Muscle of back (tissue), 11 donors: ENCODE data around the gene SUSD6. TPM values are rescaled to one million over a fixed set of nuclear protein-coding genes. Genes with fewer than 3 reads are reported as not detected.

Experiments used
- DNase-seq, 3 donors: peaks; one replicate each; pipeline versions ENCODE4 v3.0.0 to v3.0.0-alpha.2; 2013
- polyA plus RNA-seq, 10 donors: library from polyadenylated mRNA; unstranded; fragments of 120-200 nt; gene quantifications; one replicate each; pipeline ENCODE4 v1.2.1, GENCODE V29; 2013; ENCODE audit not compliant: insufficient read length in 10 of 10

Gene SUSD6
- polyA plus RNA-seq, 10 donors = 15.2 to 20.8 (median 18.3) TPM

DNA sequence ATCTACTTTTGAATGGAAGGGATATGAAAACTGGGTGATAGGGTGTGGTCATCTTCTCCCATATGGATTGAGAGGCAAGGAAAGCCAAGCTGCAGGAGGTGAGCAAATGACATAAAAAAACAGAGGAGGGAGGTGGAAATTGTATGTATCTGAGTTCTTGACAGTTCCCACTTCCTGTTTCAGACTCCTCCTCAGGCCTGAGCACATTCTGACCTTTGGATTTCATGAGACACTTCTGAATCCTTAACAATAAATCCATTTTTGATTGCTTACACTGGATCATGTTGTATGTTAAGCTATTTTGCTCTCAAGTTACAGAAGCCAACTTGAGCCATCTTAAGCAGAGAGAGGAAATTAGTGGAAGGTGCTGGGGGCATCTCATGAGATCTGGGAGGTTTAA lies 143.9 kb downstream of the SUSD6 start:
- DNase-seq = no peak

DNA sequence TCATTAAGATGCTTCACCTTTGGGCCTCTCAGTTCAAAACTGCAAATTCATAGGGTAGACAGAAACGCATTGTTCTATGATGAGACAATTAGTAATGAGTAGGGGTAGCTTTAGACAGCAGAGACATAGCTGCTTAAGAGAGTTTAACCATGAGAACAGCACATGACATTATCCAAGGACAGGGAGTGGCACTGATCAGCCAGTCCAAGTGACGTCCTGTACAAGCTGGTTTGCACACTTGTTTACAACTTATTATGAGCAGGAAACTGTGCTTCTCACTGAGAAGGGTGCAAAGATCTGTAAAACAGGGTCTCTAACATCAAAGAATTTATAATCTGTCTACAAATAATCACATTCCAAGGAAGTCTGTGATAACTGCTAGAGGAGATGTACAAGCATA lies 144.4 kb downstream of the SUSD6 start:
- DNase-seq = no peak

DNA sequence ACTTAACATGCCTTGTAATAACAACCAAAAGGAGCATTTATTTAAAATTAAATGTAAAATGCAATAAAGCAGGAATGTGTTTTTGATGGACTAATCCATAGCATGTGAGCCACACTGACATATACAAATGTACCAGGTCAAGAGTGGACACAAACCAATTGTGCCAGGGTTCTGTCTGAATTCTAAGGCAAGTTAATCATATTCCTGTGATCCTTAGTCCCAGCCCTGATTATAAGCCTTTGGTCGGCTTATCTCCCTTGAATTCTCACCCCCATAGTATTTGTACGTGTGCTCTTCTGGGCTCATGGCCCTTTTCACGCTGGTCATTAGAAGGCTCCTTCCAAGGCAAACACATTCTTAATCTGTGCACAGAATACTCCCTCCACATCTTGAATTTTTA lies 144.9 kb downstream of the SUSD6 start:
- DNase-seq = no peak

DNA sequence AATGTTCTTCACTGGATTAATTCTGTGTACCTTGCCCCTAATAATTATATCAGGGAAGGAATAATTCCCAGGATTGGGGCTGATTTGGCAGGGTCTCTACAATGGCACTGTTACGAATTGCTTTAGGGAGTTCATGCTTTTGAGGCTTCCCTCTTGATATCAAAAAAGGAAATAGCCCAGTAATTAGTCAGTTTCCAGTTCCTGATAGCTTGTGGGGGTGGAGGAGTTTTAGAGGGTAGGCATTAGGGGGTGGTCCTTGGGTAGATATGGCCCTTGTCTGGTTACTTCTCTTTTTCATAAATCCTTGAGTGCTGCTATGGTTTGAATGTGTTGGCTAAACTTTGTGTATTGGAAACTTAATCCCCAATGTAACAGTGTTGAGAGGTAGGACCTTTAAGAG lies 149.4 kb downstream of the SUSD6 start:
- no peak for DNase-seq

DNA sequence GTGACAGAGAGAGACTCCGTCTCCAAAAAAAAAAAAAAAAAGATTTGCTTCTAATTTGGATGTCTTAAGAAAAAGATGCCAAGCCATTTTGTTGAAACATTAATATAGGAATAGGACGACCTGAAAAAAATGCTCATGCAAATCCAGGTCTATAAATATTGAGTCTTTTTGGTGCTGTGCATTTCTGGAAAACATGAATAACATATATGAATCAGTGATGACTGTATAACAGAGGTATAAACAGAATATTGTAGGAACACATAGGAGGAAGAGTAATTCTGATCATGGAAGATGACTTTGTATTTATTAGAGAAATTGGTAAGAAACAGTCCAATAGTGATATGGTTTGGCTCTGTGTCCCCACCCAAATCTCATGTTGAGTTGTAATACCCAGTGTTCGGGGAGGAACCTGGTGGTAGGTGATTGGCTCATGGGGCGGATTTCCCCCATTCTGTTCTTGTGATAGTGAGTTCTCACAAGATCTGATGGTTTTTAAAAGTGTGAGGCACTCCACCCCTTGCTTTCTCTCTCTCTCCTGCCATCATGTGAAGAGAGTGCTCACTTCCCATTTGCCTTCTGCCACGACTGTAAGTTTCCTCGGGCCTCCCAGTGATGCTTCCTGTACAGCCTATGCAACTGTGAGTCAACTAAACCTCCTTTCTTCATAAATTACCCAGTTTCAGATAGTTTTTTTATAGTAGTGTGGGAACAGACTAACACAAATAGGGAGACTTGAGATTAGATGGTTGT lies 152.5 kb downstream of the SUSD6 start:
- DNase-seq = no peak

Other genes with a start within 250 kb of the SUSD6 start
- gene ERH, start 213.3 kb upstream of the SUSD6 start, polyA plus RNA-seq = 100 to 1,000 TPM; 153 to 216 (median 165) TPM
- gene SLC39A9, start 212.9 kb upstream of the SUSD6 start, polyA plus RNA-seq = 10 to 100 TPM; 26.9 to 39.2 (median 31.8) TPM
- gene PLEKHD1, start 126.9 kb upstream of the SUSD6 start, polyA plus RNA-seq = 1 to 10 TPM in 1 of 10 donors, under 1 TPM in 9; 0.36 to 1.2 (median 0.60) TPM
- gene CCDC177, start 36.7 kb upstream of the SUSD6 start, polyA plus RNA-seq = under 1 TPM in 2 of 10 donors, not detected in 8; 0.04 to 0.06 TPM
- 100 to 1,000 TPM; 206 to 334 (median 244) TPM for gene SRSF5, start 155.5 kb downstream of the SUSD6 start, polyA plus RNA-seq
- under 1 TPM in 2 of 10 donors, not detected in 8; 0.12 to 0.13 TPM for gene SLC10A1, start 185.6 kb downstream of the SUSD6 start, polyA plus RNA-seq